H1 (cell line): ENCODE data around the gene RHD. TPM values are rescaled to one million over a fixed set of nuclear protein-coding genes. Genes with fewer than 3 reads are reported as not detected.

ENCODE experiments used
- CTCF ChIA-PET: fragments of 300-600 bp; sonication (Branson Sonifier 250); formaldehyde crosslinking; loops from one replicate; lab custom pipeline; 2021; ENCODE audit not compliant: partially characterized antibody; lab: Charles Lee
- POLR2A ChIA-PET: fragments of 300-600 bp; sonication (Branson Sonifier 250); formaldehyde crosslinking; loops from one replicate; lab custom pipeline; 2021; ENCODE audit warnings: inconsistent platforms; ENCODE audit not compliant: partially characterized antibody; lab: Charles Lee
- DNase-seq, 2 experiments: peaks; one replicate each; pipeline versions ENCODE4 v3.0.0 to v3.0.0-alpha.2; 2010 to 2022; ENCODE audit warnings: low spot score in 2 of 2, low read depth in 1 of 2, mixed read lengths in 1 of 2
- FAIRE-seq: peaks from 2 replicates; lab custom pipeline; 2011; peaks lifted over from hg19 to GRCh38; lab: Jason Lieb, UNC
- H2AFZ ChIP-seq: 2 replicates; pipeline ENCODE4 v1.8.1; 2012; ENCODE audit warnings: low read length, inconsistent platforms
- H2AK5ac ChIP-seq: 2 replicates; pipeline ENCODE4 v1.6.1; 2013; ENCODE audit warnings: low read depth, low read length
- H2BK120ac ChIP-seq: replicated peaks from 2 replicates; pipeline ENCODE3; 2013; ENCODE audit warnings: low read depth, low read length, inconsistent platforms
- H2BK12ac ChIP-seq: 2 replicates; pipeline ENCODE4 v1.6.1; 2013; ENCODE audit warnings: low read depth, low read length
- H2BK15ac ChIP-seq: 2 replicates; pipeline ENCODE4 v1.6.1; 2013; ENCODE audit warnings: low read length
- H2BK20ac ChIP-seq: 2 replicates; pipeline ENCODE4 v1.6.1; 2013; ENCODE audit warnings: low read length
- H2BK5ac ChIP-seq: 2 replicates; pipeline ENCODE4 v1.6.1; 2013; ENCODE audit warnings: low read depth, low read length
- H3K14ac ChIP-seq: 2 replicates; pipeline ENCODE4 v1.6.1; 2013; ENCODE audit warnings: inconsistent platforms; ENCODE audit not compliant: insufficient read length
- H3K18ac ChIP-seq: 2 replicates; pipeline ENCODE4 v1.6.1; 2013; ENCODE audit warnings: low read length; ENCODE audit errors: extremely low read depth
- H3K23ac ChIP-seq: 2 replicates; pipeline ENCODE4 v1.6.1; 2013; ENCODE audit warnings: inconsistent platforms; ENCODE audit not compliant: insufficient read length
- H3K23me2 ChIP-seq: 2 replicates; pipeline ENCODE4 v1.6.1; 2013; ENCODE audit warnings: low read depth, low read length
- H3K27ac ChIP-seq: 2 replicates; pipeline ENCODE4 v1.6.1; 2011; ENCODE audit warnings: low read depth, low read length, inconsistent platforms
- H3K27me3 ChIP-seq, 4 experiments: replicated peaks in 1 of 4; 1 replicate in 1 of 4; 2 replicates in 3 of 4; pipeline versions ENCODE4 v1.6.1 to v1.8.1; 2011 to 2013; ENCODE audit warnings: low read length in 3 of 4, mild to moderate bottlenecking in 3 of 4, inconsistent platforms in 2 of 4, mixed read lengths in 2 of 4, moderate library complexity in 1 of 4; ENCODE audit not compliant: control insufficient read depth in 3 of 4, insufficient read depth in 3 of 4; ENCODE audit errors: extremely low read depth in 1 of 4
- H3K36me3 ChIP-seq, 4 experiments: 2 replicates each; pipeline versions ENCODE4 v1.6.1 to v1.8.1; 2011 to 2013; ENCODE audit warnings: mild to moderate bottlenecking in 4 of 4, low read length in 3 of 4, moderate library complexity in 2 of 4, control low read depth in 1 of 4, inconsistent platforms in 1 of 4; ENCODE audit not compliant: insufficient read depth in 4 of 4, control insufficient read depth in 2 of 4
- H3K4ac ChIP-seq: replicated peaks from 2 replicates; pipeline ENCODE3; 2013; ENCODE audit warnings: low read length, low read depth, mixed read lengths, inconsistent platforms; ENCODE audit not compliant: insufficient read length
- H3K4me1 ChIP-seq, 4 experiments: replicated peaks in 1 of 4; 1 replicate in 1 of 4; 2 replicates in 3 of 4; pipeline versions ENCODE4 v1.6.1 to v1.8.1; 2011 to 2013; ENCODE audit warnings: low read length in 3 of 4, inconsistent platforms in 2 of 4, mixed read lengths in 1 of 4; ENCODE audit not compliant: insufficient read depth in 4 of 4, control insufficient read depth in 3 of 4
- H3K4me2 ChIP-seq, 2 experiments: 2 replicates each; pipeline versions ENCODE4 v1.6.1 to v1.8.1; 2011 to 2013; ENCODE audit warnings: low read depth in 2 of 2, low read length in 2 of 2, control low read depth in 1 of 2, inconsistent platforms in 1 of 2, mild to moderate bottlenecking in 1 of 2; ENCODE audit not compliant: insufficient read depth in 1 of 2
- H3K4me3 ChIP-seq, 4 experiments: fragments of 200-600, 300-600 bp in 1 of 4; sonication (generic), shearing (Covaris generic), sonication (Bioruptor Twin) in 1 of 4; 2 replicates each; pipeline versions ENCODE4 v1.5.1 to v1.8.1; 2011 to 2016; ENCODE audit warnings: low read length in 4 of 4, low read depth in 3 of 4, control low read depth in 2 of 4, inconsistent platforms in 2 of 4, mild to moderate bottlenecking in 2 of 4, mixed read lengths in 1 of 4, moderate library complexity in 1 of 4; ENCODE audit not compliant: insufficient read depth in 2 of 4; ENCODE audit errors: extremely low read depth in 1 of 4
- H3K56ac ChIP-seq: replicated peaks from 2 replicates; pipeline ENCODE3; 2013; ENCODE audit warnings: low read depth, mild to moderate bottlenecking, mixed read lengths, low read length, inconsistent platforms; ENCODE audit not compliant: insufficient read length
- H3K79me1 ChIP-seq: 2 replicates; pipeline ENCODE4 v1.6.1; 2013; ENCODE audit warnings: low read depth, low read length, control low read depth
- H3K79me2 ChIP-seq, 2 experiments: 2 replicates each; pipeline versions ENCODE4 v1.6.1 to v1.8.1; 2012 to 2013; ENCODE audit warnings: low read length in 2 of 2, mild to moderate bottlenecking in 2 of 2, inconsistent platforms in 1 of 2; ENCODE audit not compliant: insufficient read depth in 2 of 2, control insufficient read depth in 1 of 2
- H3K9ac ChIP-seq, 4 experiments: replicated peaks in 1 of 4; 1 replicate in 1 of 4; 2 replicates in 3 of 4; pipeline versions ENCODE4 v1.6.1 to v1.8.1; 2011 to 2013; ENCODE audit warnings: low read depth in 3 of 4, low read length in 3 of 4, control low read depth in 2 of 4, mild to moderate bottlenecking in 2 of 4, moderate library complexity in 2 of 4, inconsistent platforms in 1 of 4; ENCODE audit errors: extremely low read depth in 1 of 4
- H3K9me3 ChIP-seq, 2 experiments: 2 replicates each; pipeline versions ENCODE4 v1.6.1 to v1.8.1; 2012 to 2013; ENCODE audit warnings: mild to moderate bottlenecking in 2 of 2, moderate library complexity in 2 of 2, control low read depth in 1 of 2, inconsistent platforms in 1 of 2, low read depth in 1 of 2, low read length in 1 of 2, mixed read lengths in 1 of 2; ENCODE audit not compliant: insufficient read depth in 2 of 2
- H4K20me1 ChIP-seq, 2 experiments: replicated peaks in 1 of 2; 2 replicates each; pipeline versions ENCODE3 to v1.8.1; 2011 to 2013; ENCODE audit warnings: inconsistent platforms in 2 of 2, low read length in 2 of 2, mild to moderate bottlenecking in 1 of 2; ENCODE audit not compliant: insufficient read depth in 2 of 2, control insufficient read depth in 1 of 2
- H4K5ac ChIP-seq: 2 replicates; pipeline ENCODE4 v1.6.1; 2013; ENCODE audit warnings: low read length, low read depth, mixed read lengths, inconsistent platforms; ENCODE audit not compliant: insufficient read length
- H4K8ac ChIP-seq: 2 replicates; pipeline ENCODE4 v1.8.0; 2013; ENCODE audit warnings: mild to moderate bottlenecking, moderate library complexity, low read length, inconsistent platforms; ENCODE audit not compliant: insufficient read depth; ENCODE audit errors: extremely low read depth
- H4K91ac ChIP-seq: replicated peaks from 2 replicates; pipeline ENCODE3; 2013; ENCODE audit warnings: low read length, mixed read lengths, inconsistent platforms; ENCODE audit not compliant: insufficient read length
- ASH2L ChIP-seq: fragments of 200-600, 300-600 bp; sonication (generic); IDR thresholded peaks from one replicate; pipeline ENCODE4 v1.7.1; 2017; ENCODE audit warnings: low read length
- CBX8 ChIP-seq: fragments of 300-800, 300-1000 bp; sonication (generic); IDR thresholded peaks from 2 replicates; pipeline ENCODE4 v1.7.1; 2016; ENCODE audit warnings: low read depth, low read length, borderline replicate concordance
- CREB1 ChIP-seq: IDR thresholded peaks from 2 replicates; pipeline ENCODE4 v1.6.1; 2012; ENCODE audit warnings: inconsistent platforms
- E2F6 ChIP-seq: IDR thresholded peaks from 2 replicates; pipeline ENCODE4 v1.6.1; 2012; ENCODE audit warnings: inconsistent platforms
- HDAC2 ChIP-seq, 2 experiments: fragments of 300-600 bp in 1 of 2; sonication (generic) in 1 of 2; IDR thresholded peaks; 2 replicates each; pipeline ENCODE4 v1.6.1; 2011 to 2012; ENCODE audit warnings: low read depth in 2 of 2, low read length in 2 of 2, mild to moderate bottlenecking in 2 of 2, moderate library complexity in 2 of 2, borderline replicate concordance in 1 of 2, inconsistent platforms in 1 of 2
- SAP30 ChIP-seq: fragments of 300-600 bp; sonication (generic); IDR thresholded peaks from 2 replicates; pipeline ENCODE4 v1.7.1; 2012; ENCODE audit warnings: low read length, moderate library complexity, mild to moderate bottlenecking, inconsistent platforms; ENCODE audit not compliant: insufficient read depth, insufficient replicate concordance
- WGBS, 2 experiments: shearing (Covaris generic) in 1 of 2; methylation state at CpG; one replicate each; pipeline versions ENCODE4 v1.1.6 to v1.1.7; 2013 to 2015; ENCODE audit warnings: low lambda C conversion rate in 2 of 2, mixed read lengths in 2 of 2, inconsistent platforms in 1 of 2, low coverage in 1 of 2, missing lambda C conversion rate in 1 of 2; ENCODE audit not compliant: insufficient replicate concordance in 2 of 2, insufficient coverage in 1 of 2, insufficient read length in 1 of 2; ENCODE audit errors: extremely low coverage in 1 of 2, missing lambda C conversion rate in 1 of 2; 5-methylcytosine and 5-hydroxymethylcytosine counted together
- polyA plus RNA-seq, 7 experiments: library from polyadenylated mRNA; depleted of rRNA in 3 of 7; stranded (reverse) in 5 of 7; unstranded in 2 of 7; fragments of >200 nt in 5 of 7; fragments of 200-250 nt in 2 of 7; gene quantifications; 1 replicate in 5 of 7; 2 replicates in 1 of 7; 4 replicates in 1 of 7; pipeline versions ENCODE4 v1.2.1 to v1.2.3, GENCODE V29; 2011 to 2013; ENCODE audit warnings: missing spikeins in 2 of 7, mixed read lengths in 2 of 7
- total RNA-seq: library from RNA; stranded (reverse); fragmentation: NEBNext Ultra II Directional; extraction: Animal tissue kit (Norgen Biotek cat#: 25700); gene quantifications from 2 replicates; pipeline ENCODE4 v1.2.1, GENCODE V29; 2021

Gene RHD
- total and polyA plus RNA-seq, 2 of the 8 experiments (the other 6 are each of a cell fraction or from before 2014, with no cell fraction given): 0.21 TPM; not detected in 1

DNA sequence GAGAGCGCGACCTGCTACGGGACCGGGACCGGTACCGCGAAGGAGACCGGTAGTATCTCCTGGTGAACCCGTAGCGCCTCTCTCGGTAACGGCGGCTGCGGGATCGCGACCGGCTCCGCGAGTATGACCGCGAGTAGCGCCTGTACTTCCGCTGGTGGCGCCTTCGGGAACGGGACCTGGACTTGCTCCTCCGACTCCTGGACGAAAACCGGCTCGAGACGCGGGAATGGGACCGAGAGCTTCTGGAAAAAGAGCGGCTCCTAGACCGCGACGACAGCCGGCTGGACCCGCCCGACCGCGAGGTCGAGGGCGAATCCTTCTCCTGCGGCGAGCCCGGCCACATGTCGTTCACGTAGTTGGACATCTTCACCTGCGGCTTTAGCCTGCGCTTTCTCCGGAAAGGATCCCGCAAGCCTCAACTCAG, 25.7 kb upstream of the RHD start:
- peaks cover 15 to 34% (median 22%) of the 10 kb centered on the region in 4 experiments for H3K36me3 ChIP-seq
- peaks cover 6% of the 10 kb centered on the region for H3K79me1 ChIP-seq
- peak overlapping the region; percentile 87 to 92 for H3K4me2 ChIP-seq
- H2BK120ac ChIP-seq: no peak overlapping the region
- peak overlapping the region; percentile 83 for H2BK5ac ChIP-seq
- H3K23ac ChIP-seq: no peak overlapping the region
- peak; percentile 28 for TF ChIP-seq ASH2L
- TF ChIP-seq HDAC2 (IDR thresholded peaks at IDR 0.05; ENCODE audit: borderline replicate concordance in 1 of 2, low read depth in 2 of 2, low read length in 2 of 2): peak in 1 of 2 experiments; percentile 55; a peak in 1 of 4 replicates
- no peak for TF ChIP-seq CBX8
- peak; percentile 4 for TF ChIP-seq SAP30
- 0 out of 2 replicates have a peak, but pooled peaks have one; percentile 15 for TF ChIP-seq E2F6
- no peak for TF ChIP-seq CREB1
- TF ChIP-seq, all 59 proteins: peak for 4
- no peak overlapping the region for H2BK20ac ChIP-seq
- peak overlapping the region; percentile 84; the same call in 1 of the 2 replicates for H3K27ac ChIP-seq
- H3K18ac ChIP-seq: no peak overlapping the region; the same call in 1 of the 2 replicates
- H3K27me3 ChIP-seq: no peaks in the 10 kb centered on the region
- peaks cover 9% of the 10 kb centered on the region for H3K23me2 ChIP-seq
- H4K5ac ChIP-seq: no peak overlapping the region
- H3K9ac ChIP-seq: peak overlapping the region; percentile 78 to 89 (median 87)
- no peak overlapping the region for H2AK5ac ChIP-seq
- no peak overlapping the region for H2BK15ac ChIP-seq
- H4K91ac ChIP-seq: no peak overlapping the region
- H4K20me1 ChIP-seq: peaks cover 6 to 8% of the 10 kb centered on the region in 2 experiments
- no peak overlapping the region for H2AFZ ChIP-seq
- peak overlapping the region; percentile 41 for H4K8ac ChIP-seq
- H3K4me3 ChIP-seq: peak overlapping the region; percentile 67 to 99 (median 96)
- no peak overlapping the region for H3K4ac ChIP-seq
- POLR2A ChIA-PET: interaction anchor here (0.8 to 5.0 kb wide), 6 partner anchors 8 to 596 kb away, joined by 3 to 66 read pairs (median 4); partner anchors contain the start of gene SYF2
- H2BK12ac ChIP-seq: peak overlapping the region; percentile 7; the same call in 1 of the 2 replicates
- CTCF ChIA-PET: no interaction called here
- FAIRE-seq: no peak
- peak in 1 of 2 experiments; percentile 78 for DNase-seq
- H3K56ac ChIP-seq: peak overlapping the region; percentile 32
- WGBS, 2 experiments: 2% methylated on average over 48 of the region's 53 CpGs; no CpG with 5 or more reads in 1 of the 2 experiments
- no peak overlapping the region for H3K14ac ChIP-seq
- H3K79me2 ChIP-seq: peaks cover 3 to 24% of the 10 kb centered on the region in 2 experiments; a peak in 3 of 4 replicates
- H3K9me3 ChIP-seq: no peaks in the 10 kb centered on the region
- no peaks in the 10 kb centered on the region; a peak in 1 of 7 replicates for H3K4me1 ChIP-seq
